GM23338 (cell line): Measurements from ENCODE around the gene DMTF1.

Source experiments
- EZH2 ChIP-seq: fragments of 200-600 bp; sonication (generic); IDR thresholded peaks from one replicate; pipeline ENCODE4 v1.8.0; 2017; ENCODE audit warnings: antibody characterized with exemption, mild to moderate bottlenecking, low read depth; ENCODE audit not compliant: unreplicated experiment
- JUNB ChIP-seq: IDR thresholded peaks from one replicate; pipeline ENCODE4 v1.6.1; 2016; ENCODE audit warnings: antibody characterized with exemption; ENCODE audit not compliant: unreplicated experiment
- POLR2AphosphoS5 ChIP-seq: IDR thresholded peaks from 2 replicates; pipeline ENCODE4 v1.6.1; 2016; ENCODE audit warnings: antibody characterized with exemption, low read depth
- TF ChIP-seq, protein P1 (sequence below), 2 experiments: fragments of 200-600 bp in 1 of 2; sonication (generic) in 1 of 2; conservative IDR thresholded peaks; 2 replicates each; pipeline versions ENCODE4 v1.5.1 to v1.6.1; 2016 to 2017; ENCODE audit warnings: antibody characterized with exemption in 2 of 2, low read depth in 2 of 2, mild to moderate bottlenecking in 2 of 2, moderate library complexity in 1 of 2
- TF ChIP-seq, protein P2 (sequence below): IDR thresholded peaks from one replicate; pipeline ENCODE4 v1.6.1; 2018; ENCODE audit warnings: antibody characterized with exemption; ENCODE audit not compliant: unreplicated experiment

DNA sequence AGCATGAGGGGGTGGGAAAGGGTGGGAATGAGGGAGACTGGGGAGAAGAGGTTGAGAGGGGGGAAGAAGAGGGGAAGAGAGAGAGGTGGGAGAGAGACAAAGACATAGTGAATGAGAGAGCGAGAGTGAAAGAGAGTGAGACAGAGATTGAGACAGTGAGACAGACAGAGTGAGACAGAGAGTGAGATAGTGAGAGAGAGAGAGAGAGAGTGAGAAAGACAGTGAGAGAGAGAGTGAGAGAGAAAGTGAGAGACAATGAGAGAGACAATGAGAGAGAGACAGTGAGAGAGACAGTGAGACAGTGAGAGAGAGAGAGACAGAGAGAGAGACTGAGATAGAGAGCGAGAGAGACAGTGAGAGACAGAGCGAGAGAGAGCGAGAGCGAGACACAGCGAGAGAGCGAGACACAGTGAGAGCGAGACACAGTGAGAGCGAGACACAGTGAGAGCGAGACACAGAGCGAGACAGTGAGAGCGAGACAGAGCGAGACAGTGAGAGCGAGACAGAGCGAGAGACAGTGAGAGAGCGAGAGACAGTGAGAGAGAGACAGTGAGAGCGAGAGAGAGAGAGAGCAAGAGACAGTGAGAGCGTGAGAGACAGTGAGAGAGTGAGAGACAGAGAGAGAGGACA is 57.2 kb downstream of the DMTF1 start:
- TF ChIP-seq, protein P1, sequence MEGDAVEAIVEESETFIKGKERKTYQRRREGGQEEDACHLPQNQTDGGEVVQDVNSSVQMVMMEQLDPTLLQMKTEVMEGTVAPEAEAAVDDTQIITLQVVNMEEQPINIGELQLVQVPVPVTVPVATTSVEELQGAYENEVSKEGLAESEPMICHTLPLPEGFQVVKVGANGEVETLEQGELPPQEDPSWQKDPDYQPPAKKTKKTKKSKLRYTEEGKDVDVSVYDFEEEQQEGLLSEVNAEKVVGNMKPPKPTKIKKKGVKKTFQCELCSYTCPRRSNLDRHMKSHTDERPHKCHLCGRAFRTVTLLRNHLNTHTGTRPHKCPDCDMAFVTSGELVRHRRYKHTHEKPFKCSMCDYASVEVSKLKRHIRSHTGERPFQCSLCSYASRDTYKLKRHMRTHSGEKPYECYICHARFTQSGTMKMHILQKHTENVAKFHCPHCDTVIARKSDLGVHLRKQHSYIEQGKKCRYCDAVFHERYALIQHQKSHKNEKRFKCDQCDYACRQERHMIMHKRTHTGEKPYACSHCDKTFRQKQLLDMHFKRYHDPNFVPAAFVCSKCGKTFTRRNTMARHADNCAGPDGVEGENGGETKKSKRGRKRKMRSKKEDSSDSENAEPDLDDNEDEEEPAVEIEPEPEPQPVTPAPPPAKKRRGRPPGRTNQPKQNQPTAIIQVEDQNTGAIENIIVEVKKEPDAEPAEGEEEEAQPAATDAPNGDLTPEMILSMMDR (conservative IDR thresholded peaks at IDR 0.05; ENCODE audit: low read depth in 2 of 2) = no peak
- TF ChIP-seq POLR2AphosphoS5 (no peak), JUNB (no peak), EZH2 (no peak)
- TF ChIP-seq, protein P2, sequence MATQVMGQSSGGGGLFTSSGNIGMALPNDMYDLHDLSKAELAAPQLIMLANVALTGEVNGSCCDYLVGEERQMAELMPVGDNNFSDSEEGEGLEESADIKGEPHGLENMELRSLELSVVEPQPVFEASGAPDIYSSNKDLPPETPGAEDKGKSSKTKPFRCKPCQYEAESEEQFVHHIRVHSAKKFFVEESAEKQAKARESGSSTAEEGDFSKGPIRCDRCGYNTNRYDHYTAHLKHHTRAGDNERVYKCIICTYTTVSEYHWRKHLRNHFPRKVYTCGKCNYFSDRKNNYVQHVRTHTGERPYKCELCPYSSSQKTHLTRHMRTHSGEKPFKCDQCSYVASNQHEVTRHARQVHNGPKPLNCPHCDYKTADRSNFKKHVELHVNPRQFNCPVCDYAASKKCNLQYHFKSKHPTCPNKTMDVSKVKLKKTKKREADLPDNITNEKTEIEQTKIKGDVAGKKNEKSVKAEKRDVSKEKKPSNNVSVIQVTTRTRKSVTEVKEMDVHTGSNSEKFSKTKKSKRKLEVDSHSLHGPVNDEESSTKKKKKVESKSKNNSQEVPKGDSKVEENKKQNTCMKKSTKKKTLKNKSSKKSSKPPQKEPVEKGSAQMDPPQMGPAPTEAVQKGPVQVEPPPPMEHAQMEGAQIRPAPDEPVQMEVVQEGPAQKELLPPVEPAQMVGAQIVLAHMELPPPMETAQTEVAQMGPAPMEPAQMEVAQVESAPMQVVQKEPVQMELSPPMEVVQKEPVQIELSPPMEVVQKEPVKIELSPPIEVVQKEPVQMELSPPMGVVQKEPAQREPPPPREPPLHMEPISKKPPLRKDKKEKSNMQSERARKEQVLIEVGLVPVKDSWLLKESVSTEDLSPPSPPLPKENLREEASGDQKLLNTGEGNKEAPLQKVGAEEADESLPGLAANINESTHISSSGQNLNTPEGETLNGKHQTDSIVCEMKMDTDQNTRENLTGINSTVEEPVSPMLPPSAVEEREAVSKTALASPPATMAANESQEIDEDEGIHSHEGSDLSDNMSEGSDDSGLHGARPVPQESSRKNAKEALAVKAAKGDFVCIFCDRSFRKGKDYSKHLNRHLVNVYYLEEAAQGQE = no peak
